Trophoblast cell (in vitro differentiated cells and primary cell): Measurements from ENCODE around the gene NOL6.

Experiments
- DNase-seq, 2 donors: peaks; one replicate each; pipeline ENCODE4 v3.0.0-alpha.2; 2016
- H2AFZ ChIP-seq: 2 replicates; pipeline ENCODE4 v1.6.1; 2013; ENCODE audit warnings: low read length, moderate library complexity, mild to moderate bottlenecking; ENCODE audit not compliant: insufficient read depth, poor library complexity
- H2AK5ac ChIP-seq: 2 replicates; pipeline ENCODE4 v1.6.1; 2013; ENCODE audit warnings: mild to moderate bottlenecking, low read length
- H2BK120ac ChIP-seq: 2 replicates; pipeline ENCODE4 v1.6.1; 2013; ENCODE audit warnings: low read length, mild to moderate bottlenecking, moderate library complexity; ENCODE audit not compliant: insufficient read depth, poor library complexity
- H2BK12ac ChIP-seq: 2 replicates; pipeline ENCODE4 v1.6.1; 2013; ENCODE audit warnings: mild to moderate bottlenecking, low read length, moderate library complexity
- H2BK5ac ChIP-seq: 2 replicates; pipeline ENCODE4 v1.6.1; 2013; ENCODE audit warnings: low read length, low read depth, moderate library complexity, mild to moderate bottlenecking; ENCODE audit not compliant: poor library complexity
- H3K14ac ChIP-seq: 2 replicates; pipeline ENCODE4 v1.6.1; 2013; ENCODE audit warnings: mild to moderate bottlenecking, low read length
- H3K18ac ChIP-seq: 2 replicates; pipeline ENCODE4 v1.6.1; 2013; ENCODE audit warnings: mild to moderate bottlenecking, low read length
- H3K23ac ChIP-seq: 2 replicates; pipeline ENCODE4 v1.6.1; 2013; ENCODE audit warnings: low read length
- H3K27ac ChIP-seq: 2 replicates; pipeline ENCODE4 v1.5.1; 2013; ENCODE audit warnings: low read depth, mild to moderate bottlenecking, inconsistent platforms, low read length, moderate library complexity
- H3K27me3 ChIP-seq: 2 replicates; pipeline ENCODE4 v1.6.1; 2013; ENCODE audit warnings: inconsistent platforms, mild to moderate bottlenecking, low read length, moderate library complexity; ENCODE audit not compliant: insufficient read depth
- H3K36me3 ChIP-seq, 2 experiments: 1 replicate in 1 of 2; 2 replicates in 1 of 2; pipeline ENCODE4 v1.6.1; 2013; ENCODE audit warnings: low read length in 2 of 2, mild to moderate bottlenecking in 2 of 2, moderate library complexity in 1 of 2; ENCODE audit not compliant: insufficient read depth in 2 of 2, control insufficient read depth in 1 of 2
- H3K4ac ChIP-seq: 2 replicates; pipeline ENCODE4 v1.6.1; 2013; ENCODE audit warnings: low read depth, mild to moderate bottlenecking, low read length, moderate library complexity
- H3K4me1 ChIP-seq, 2 experiments: 1 replicate in 1 of 2; 2 replicates in 1 of 2; pipeline ENCODE4 v1.6.1; 2013; ENCODE audit warnings: low read length in 2 of 2, mild to moderate bottlenecking in 2 of 2, moderate library complexity in 1 of 2; ENCODE audit not compliant: insufficient read depth in 2 of 2, control insufficient read depth in 1 of 2
- H3K4me2 ChIP-seq: 2 replicates; pipeline ENCODE4 v1.6.1; 2013; ENCODE audit warnings: inconsistent platforms, mild to moderate bottlenecking, low read length, moderate library complexity
- H3K4me3 ChIP-seq: 2 replicates; pipeline ENCODE4 v1.5.1; 2013; ENCODE audit warnings: mild to moderate bottlenecking, low read depth, low read length, inconsistent platforms
- H3K79me1 ChIP-seq: one replicate; pipeline ENCODE4 v1.6.1; 2013; ENCODE audit warnings: low read length
- H3K79me2 ChIP-seq: 2 replicates; pipeline ENCODE4 v1.6.1; 2013; ENCODE audit warnings: low read length, mild to moderate bottlenecking; ENCODE audit not compliant: control insufficient read depth, insufficient read depth, poor library complexity
- H3K9ac ChIP-seq: 2 replicates; pipeline ENCODE4 v1.6.1; 2013; ENCODE audit warnings: mild to moderate bottlenecking, low read length
- H3K9me3 ChIP-seq: 2 replicates; pipeline ENCODE4 v1.6.1; 2013; ENCODE audit warnings: low read depth, mild to moderate bottlenecking, control low read depth, inconsistent platforms, low read length; ENCODE audit not compliant: insufficient read depth
- H4K12ac ChIP-seq: 2 replicates; pipeline ENCODE4 v1.6.1; 2013; ENCODE audit warnings: low read depth, mild to moderate bottlenecking, low read length, moderate library complexity
- H4K8ac ChIP-seq: 2 replicates; pipeline ENCODE4 v1.6.1; 2013; ENCODE audit warnings: low read depth, mild to moderate bottlenecking, low read length, moderate library complexity
- H4K91ac ChIP-seq: one replicate; pipeline ENCODE4 v1.6.1; 2013; ENCODE audit warnings: low read depth, mild to moderate bottlenecking, low read length, moderate library complexity
- WGBS: extraction: QIAGEN DNeasy Blood & Tissue Kit; methylation state at CpG from one replicate; pipeline ENCODE4 v1.1.7; 2013; ENCODE audit warnings: missing lambda C conversion rate; ENCODE audit not compliant: insufficient read length, insufficient coverage; ENCODE audit errors: extremely low coverage; 5-methylcytosine and 5-hydroxymethylcytosine counted together

NOL6 gene

DNA sequence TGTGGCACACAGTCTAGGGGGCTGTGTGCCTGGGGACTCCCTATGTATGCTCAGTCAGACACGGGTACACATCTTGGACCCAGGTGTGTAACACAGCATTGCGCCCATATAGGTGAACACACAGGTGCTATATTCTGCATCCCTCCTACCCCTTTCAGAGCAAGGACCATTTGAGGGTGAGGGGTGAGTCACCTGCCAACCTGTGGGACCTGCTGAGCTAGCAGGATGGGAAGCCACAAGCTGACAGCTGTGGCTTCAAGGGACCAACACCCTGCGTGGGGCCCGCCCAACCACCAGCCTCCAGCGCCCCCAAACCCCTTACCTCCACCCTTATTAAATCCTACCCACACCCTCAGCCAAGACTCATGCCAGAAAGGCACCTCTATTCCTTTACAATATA lies 56.7 kb downstream of the NOL6 start:
- Histone ChIP-seq H3K79me2 (no peaks in the 10 kb centered on the region), H4K91ac (no peak overlapping the region), H2BK12ac (no peak overlapping the region), H3K9me3 (no peaks in the 10 kb centered on the region), H2AK5ac (no peak overlapping the region), H3K36me3 (no peaks in the 10 kb centered on the region), H2AFZ (no peak overlapping the region), H3K23ac (no peak overlapping the region), H3K18ac (no peak overlapping the region), H2BK120ac (no peak overlapping the region), H4K12ac (no peak overlapping the region), H3K14ac (no peak overlapping the region), H3K4ac (no peak overlapping the region), H3K4me3 (no peak overlapping the region), H3K9ac (no peak overlapping the region), H3K4me1 (no peaks in the 10 kb centered on the region), H2BK5ac (no peak overlapping the region), H3K27ac (no peak overlapping the region), H3K79me1 (no peaks in the 10 kb centered on the region), H3K4me2 (no peak overlapping the region), H4K8ac (no peak overlapping the region), H3K27me3 (no peaks in the 10 kb centered on the region)
- no CpG with 5 or more reads among the region's 5 CpGs for WGBS
- DNase-seq, result no peak

DNA sequence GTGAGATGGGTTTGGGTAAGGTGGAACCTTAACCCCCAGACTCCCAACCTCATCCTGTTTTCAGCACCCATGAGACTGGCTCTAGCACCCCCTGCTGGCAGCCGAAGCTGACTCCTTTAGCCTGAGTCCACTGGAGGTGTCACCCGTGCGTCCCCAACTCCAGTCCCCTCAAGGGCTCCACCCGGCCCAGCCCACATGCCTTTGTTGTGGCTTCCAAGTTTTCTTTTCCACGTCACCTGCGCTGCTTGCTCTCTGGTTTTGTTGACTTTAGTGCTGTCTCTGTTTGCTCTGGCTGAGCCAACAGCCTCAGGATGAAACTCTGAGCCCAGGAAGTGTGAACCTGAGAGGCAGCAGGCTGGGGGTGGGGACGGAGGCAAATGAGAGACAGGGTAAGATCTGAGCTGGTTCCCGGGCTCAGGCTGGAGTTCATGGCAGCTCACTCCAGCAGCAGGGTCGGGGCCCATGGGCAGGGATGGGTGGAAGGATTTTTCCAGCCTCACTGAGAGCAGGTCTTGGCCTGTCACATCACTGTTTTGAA lies 58.2 kb downstream of the NOL6 start:
- peak; percentile 25 to 68 for DNase-seq
- Histone ChIP-seq H3K79me1 (no peaks in the 10 kb centered on the region), H3K9me3 (peaks cover 1% of the 10 kb centered on the region), H4K91ac (no peak overlapping the region), H3K27me3 (no peaks in the 10 kb centered on the region), H4K8ac (no peak overlapping the region), H3K4me2 (no peak overlapping the region), H3K27ac (no peak overlapping the region), H2BK120ac (no peak overlapping the region), H3K4ac (no peak overlapping the region), H3K4me1 (no peaks in the 10 kb centered on the region), H2BK12ac (no peak overlapping the region), H3K14ac (no peak overlapping the region), H2AFZ (no peak overlapping the region), H3K18ac (no peak overlapping the region), H3K79me2 (no peaks in the 10 kb centered on the region), H3K23ac (no peak overlapping the region), H4K12ac (no peak overlapping the region), H3K9ac (no peak overlapping the region), H2BK5ac (no peak overlapping the region), H3K36me3 (no peaks in the 10 kb centered on the region), H2AK5ac (no peak overlapping the region), H3K4me3 (no peak overlapping the region)
- WGBS, result no CpG with 5 or more reads among the region's 9 CpGs

DNA sequence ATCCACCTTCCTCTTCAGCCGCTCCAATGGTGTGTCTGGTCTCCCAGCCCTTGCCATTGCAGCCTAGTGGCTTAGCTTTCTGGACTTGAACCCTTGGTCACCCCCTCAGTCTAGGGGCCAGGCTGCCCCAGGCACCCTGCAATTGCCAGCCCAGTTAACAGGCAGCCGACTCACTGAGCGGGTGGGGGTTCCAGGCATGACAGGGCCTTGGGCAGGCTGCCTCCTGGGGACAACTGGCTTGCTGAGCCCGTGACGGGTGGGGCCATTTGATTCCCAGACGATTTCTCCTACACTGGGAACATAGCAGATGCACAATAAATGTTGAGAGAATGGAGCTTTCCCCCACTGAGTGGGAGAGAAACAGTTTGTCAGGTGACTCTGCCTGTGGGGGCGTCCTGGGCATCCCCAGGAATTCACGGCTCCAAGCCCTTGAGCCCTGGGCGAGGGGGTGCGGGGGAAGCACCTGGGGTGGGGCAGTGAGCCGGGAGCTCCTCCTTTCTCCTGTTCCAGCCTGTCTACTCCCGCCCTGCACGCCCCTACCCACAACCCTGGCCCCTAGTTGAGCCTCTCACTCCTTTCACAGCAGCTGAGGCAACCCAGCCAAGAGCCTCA lies 58.7 kb downstream of the NOL6 start:
- Histone ChIP-seq H3K27ac (no peak overlapping the region), H2BK5ac (no peak overlapping the region), H3K9ac (no peak overlapping the region), H2AK5ac (no peak overlapping the region), H4K91ac (no peak overlapping the region), H4K12ac (no peak overlapping the region), H2BK120ac (no peak overlapping the region), H3K27me3 (no peaks in the 10 kb centered on the region), H2AFZ (no peak overlapping the region), H3K4me1 (no peaks in the 10 kb centered on the region), H3K36me3 (no peaks in the 10 kb centered on the region), H3K4me3 (no peak overlapping the region), H3K79me1 (no peaks in the 10 kb centered on the region), H3K4ac (no peak overlapping the region), H3K14ac (no peak overlapping the region), H3K4me2 (no peak overlapping the region), H3K79me2 (no peaks in the 10 kb centered on the region), H3K18ac (no peak overlapping the region), H4K8ac (no peak overlapping the region), H3K9me3 (peaks cover 1% of the 10 kb centered on the region), H2BK12ac (no peak overlapping the region), H3K23ac (no peak overlapping the region)
- no peak for DNase-seq
- no CpG with 5 or more reads among the region's 13 CpGs for WGBS

DNA sequence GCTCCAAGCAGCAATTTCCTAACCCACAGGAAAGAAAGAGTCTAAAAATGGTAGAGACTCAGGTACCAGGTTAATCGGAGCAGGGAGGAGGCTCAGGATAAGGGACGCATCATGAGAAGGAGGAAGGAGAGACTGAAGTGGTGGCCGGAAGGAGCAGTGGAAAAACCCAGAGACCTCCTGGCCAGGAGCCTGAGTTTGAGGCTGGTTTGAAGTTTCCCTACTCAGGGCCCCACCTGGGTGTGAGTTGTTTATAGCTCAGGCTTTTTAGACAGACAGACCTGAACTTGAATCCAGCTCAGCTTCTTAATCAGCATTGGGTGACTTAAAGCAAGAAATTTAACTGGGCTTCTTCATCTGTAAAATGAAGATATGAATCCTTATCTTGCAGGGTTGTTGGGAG lies 59.5 kb downstream of the NOL6 start:
- H3K36me3 ChIP-seq, result no peaks in the 10 kb centered on the region
- no peaks in the 10 kb centered on the region for H3K79me2 ChIP-seq
- no peak overlapping the region for H2AK5ac ChIP-seq
- H3K4me1 ChIP-seq, result no peaks in the 10 kb centered on the region
- H3K79me1 ChIP-seq, result no peaks in the 10 kb centered on the region
- H3K4ac ChIP-seq, result no peak overlapping the region
- no peak overlapping the region for H2BK12ac ChIP-seq
- H3K18ac ChIP-seq, result no peak overlapping the region
- DNase-seq, result no peak
- H3K27me3 ChIP-seq, result no peaks in the 10 kb centered on the region
- H4K91ac ChIP-seq, result no peak overlapping the region
- no peak overlapping the region for H3K27ac ChIP-seq
- no peak overlapping the region for H3K23ac ChIP-seq
- H2AFZ ChIP-seq, result no peak overlapping the region
- H3K9ac ChIP-seq, result no peak overlapping the region
- no CpG with 5 or more reads among the region's 3 CpGs for WGBS
- H4K8ac ChIP-seq, result no peak overlapping the region
- peaks cover 1% of the 10 kb centered on the region for H3K9me3 ChIP-seq
- H3K4me2 ChIP-seq, result no peak overlapping the region
- H3K4me3 ChIP-seq, result no peak overlapping the region
- no peak overlapping the region for H3K14ac ChIP-seq
- H2BK5ac ChIP-seq, result no peak overlapping the region
- H4K12ac ChIP-seq, result no peak overlapping the region
- no peak overlapping the region for H2BK120ac ChIP-seq
